ENCODE results near the gene POLR1G.

GRCh38 chr19:45408830-45409556, 2.5 kb downstream of the POLR1G start:
- no peak for TF ChIP-seq MAX (IDR thresholded peaks at IDR 0.05)
- no peak for TF ChIP-seq JUNB (IDR thresholded peaks at IDR 0.05)
- no peak for TF ChIP-seq CTCF (IDR thresholded peaks at IDR 0.05)
- TF ChIP-seq BHLHE40 (IDR thresholded peaks at IDR 0.05; ENCODE audit: low read depth, low read length): no peak
- TF ChIP-seq EP300 (IDR thresholded peaks at IDR 0.05): no peak

Measured in A549 (cell line).